ENCODE results near the gene SERPING1. TPM values are rescaled to one million over a fixed set of nuclear protein-coding genes. Genes with fewer than 3 reads are reported as not detected.
"Not testable (repeated sequence)": the region's sequence is repeated elsewhere in the genome, so short reads cannot be mapped to it uniquely, and the experiment has no call there.

The SERPING1 gene
- total RNA-seq, 1 donor from 2014 or later: 62.5 TPM

DNA sequence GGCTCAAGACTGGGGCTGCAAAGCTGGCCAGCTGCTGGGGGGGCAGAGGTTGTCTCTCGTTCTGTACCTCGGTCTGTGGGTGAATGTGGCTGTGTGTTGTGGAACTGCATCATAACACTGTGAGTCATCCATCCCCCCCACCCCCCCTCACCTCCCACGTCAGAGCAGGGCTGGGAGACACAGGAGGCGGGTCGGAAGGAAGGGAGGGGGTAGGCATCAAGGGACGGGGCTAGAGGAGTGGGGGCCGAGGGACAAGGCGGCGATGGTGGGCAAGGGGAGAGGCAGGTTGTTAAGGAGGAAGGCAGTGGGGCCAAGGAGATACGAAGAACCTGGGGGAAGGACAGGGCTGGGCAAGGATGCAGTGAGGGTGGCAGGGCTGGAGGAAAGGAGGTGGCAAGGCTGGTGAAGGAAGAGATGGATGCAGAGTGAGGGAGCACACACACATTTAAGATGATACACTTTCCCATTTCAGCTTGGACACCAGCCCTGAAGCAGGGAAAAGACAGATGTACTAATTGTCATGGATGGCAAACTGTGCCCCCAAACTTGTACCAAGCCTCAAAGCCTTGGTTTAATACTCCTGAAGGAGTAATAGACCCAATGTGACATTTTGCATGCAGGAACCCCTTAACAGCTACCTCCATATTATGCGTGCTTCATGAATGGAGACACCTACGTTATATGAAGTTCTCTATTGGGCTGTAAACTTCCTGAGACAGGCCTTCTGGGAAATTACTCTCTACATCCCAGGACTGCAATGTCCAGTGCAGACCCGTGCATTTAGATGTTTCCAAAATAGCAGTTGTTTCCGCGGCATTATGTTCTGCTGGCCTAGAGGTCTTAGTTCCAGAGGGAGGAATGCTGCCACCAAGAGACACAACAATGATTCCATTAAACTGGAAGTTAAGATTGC, 52.6 kb downstream of the SERPING1 start, which contains the start of gene YPEL4:
Gene YPEL4 (minus strand): TSS at position 87 of the 913 bp plus-strand sequence. CDS start 2,805 bp downstream, outside the sequence.
- peak; percentile 69 for DNase-seq (ENCODE audit: low read depth)
- FAIRE-seq: peak; percentile 45
- Histone ChIP-seq H3K9ac (ENCODE audit: low read length) (peak within 1 kb of the TSS; percentile 61), H3K79me2 (ENCODE audit: insufficient read depth, low read length) (no peaks in the 10 kb centered on the region), H3K36me3 (ENCODE audit: insufficient read depth, low read length) (no peaks in the 10 kb centered on the region), H2AFZ (ENCODE audit: low read depth, low read length) (peak within 1 kb of the TSS; percentile 40), H3K27ac (ENCODE audit: low read depth, low read length) (no peak within 1 kb of the TSS), H4K20me1 (ENCODE audit: insufficient read depth, low read length) (peaks cover 44% of the 10 kb centered on the region), H3K4me2 (ENCODE audit: low read length) (peak within 1 kb of the TSS; percentile 92), H3K4me3 (ENCODE audit: insufficient read depth, low read depth, low read length) (peak within 1 kb of the TSS; percentile 53), H3K9me3 (ENCODE audit: insufficient read depth, low read depth, low read length) (no peaks in the 10 kb centered on the region), H3K27me3 (ENCODE audit: insufficient read depth, low read length) (peaks cover 39% of the 10 kb centered on the region), H3K4me1 (ENCODE audit: insufficient read depth, low read length) (peaks cover 29% of the 10 kb centered on the region)
- Mint-ChIP-seq H3K27me3 (ENCODE audit: low read depth, unreplicated experiment) (no peaks in the 10 kb centered on the region), H3K27ac (ENCODE audit: unreplicated experiment) (peak within 1 kb of the TSS; percentile 95), H3K4me3 (ENCODE audit: unreplicated experiment) (peak within 1 kb of the TSS; percentile 78), H3K9me3 (ENCODE audit: unreplicated experiment) (no peaks in the 10 kb centered on the region), H3K36me3 (ENCODE audit: low read depth, unreplicated experiment) (no peaks in the 10 kb centered on the region), H3K4me1 (ENCODE audit: low read depth, unreplicated experiment) (peaks cover 50% of the 10 kb centered on the region)
- TF ChIP-seq, protein P1, sequence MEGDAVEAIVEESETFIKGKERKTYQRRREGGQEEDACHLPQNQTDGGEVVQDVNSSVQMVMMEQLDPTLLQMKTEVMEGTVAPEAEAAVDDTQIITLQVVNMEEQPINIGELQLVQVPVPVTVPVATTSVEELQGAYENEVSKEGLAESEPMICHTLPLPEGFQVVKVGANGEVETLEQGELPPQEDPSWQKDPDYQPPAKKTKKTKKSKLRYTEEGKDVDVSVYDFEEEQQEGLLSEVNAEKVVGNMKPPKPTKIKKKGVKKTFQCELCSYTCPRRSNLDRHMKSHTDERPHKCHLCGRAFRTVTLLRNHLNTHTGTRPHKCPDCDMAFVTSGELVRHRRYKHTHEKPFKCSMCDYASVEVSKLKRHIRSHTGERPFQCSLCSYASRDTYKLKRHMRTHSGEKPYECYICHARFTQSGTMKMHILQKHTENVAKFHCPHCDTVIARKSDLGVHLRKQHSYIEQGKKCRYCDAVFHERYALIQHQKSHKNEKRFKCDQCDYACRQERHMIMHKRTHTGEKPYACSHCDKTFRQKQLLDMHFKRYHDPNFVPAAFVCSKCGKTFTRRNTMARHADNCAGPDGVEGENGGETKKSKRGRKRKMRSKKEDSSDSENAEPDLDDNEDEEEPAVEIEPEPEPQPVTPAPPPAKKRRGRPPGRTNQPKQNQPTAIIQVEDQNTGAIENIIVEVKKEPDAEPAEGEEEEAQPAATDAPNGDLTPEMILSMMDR (IDR thresholded peaks at IDR 0.05; ENCODE audit: insufficient read depth, low read depth, low read length): no peak
- no peak for TF ChIP-seq EZH2 (IDR thresholded peaks at IDR 0.05; ENCODE audit: insufficient read depth, low read length)

- FAIRE-seq (no peak), DNase-seq (ENCODE audit: low read depth) (no peak)
- Mint-ChIP-seq H3K9me3 (ENCODE audit: unreplicated experiment) (no peaks in the 10 kb centered on the region), H3K36me3 (ENCODE audit: low read depth, unreplicated experiment) (no peaks in the 10 kb centered on the region), H3K4me3 (ENCODE audit: unreplicated experiment) (no peak overlapping the region), H3K27ac (ENCODE audit: unreplicated experiment) (no peak overlapping the region), H3K4me1 (ENCODE audit: low read depth, unreplicated experiment) (peaks cover 49% of the 10 kb centered on the region), H3K27me3 (ENCODE audit: low read depth, unreplicated experiment) (no peaks in the 10 kb centered on the region)
- H2AFZ ChIP-seq (ENCODE audit: low read depth, low read length): no peak overlapping the region
- H3K9me3 ChIP-seq (ENCODE audit: insufficient read depth, low read depth, low read length): no peaks in the 10 kb centered on the region
- H3K36me3 ChIP-seq (ENCODE audit: insufficient read depth, low read length): no peaks in the 10 kb centered on the region
- H3K9ac ChIP-seq (ENCODE audit: low read length): no peak overlapping the region
- H3K79me2 ChIP-seq (ENCODE audit: insufficient read depth, low read length): no peaks in the 10 kb centered on the region
- H3K4me2 ChIP-seq (ENCODE audit: low read length): no peak overlapping the region
- H3K27me3 ChIP-seq (ENCODE audit: insufficient read depth, low read length): peaks cover 34% of the 10 kb centered on the region
- H3K4me3 ChIP-seq (ENCODE audit: insufficient read depth, low read depth, low read length): no peak overlapping the region
- TF ChIP-seq, protein P1 (IDR thresholded peaks at IDR 0.05; ENCODE audit: insufficient read depth, low read depth, low read length): no peak
- H3K4me1 ChIP-seq (ENCODE audit: insufficient read depth, low read length): peaks cover 27% of the 10 kb centered on the region
- H3K27ac ChIP-seq (ENCODE audit: low read depth, low read length): no peak overlapping the region
- peaks cover 38% of the 10 kb centered on the region for H4K20me1 ChIP-seq (ENCODE audit: insufficient read depth, low read length)
These were observed 53.2 kb downstream of the SERPING1 start for GRCh38 chr11:57650739-57651090.

- H3K79me2 ChIP-seq (ENCODE audit: insufficient read depth, low read length): no peaks in the 10 kb centered on the region
- no peaks in the 10 kb centered on the region for H3K9me3 ChIP-seq (ENCODE audit: insufficient read depth, low read depth, low read length)
- H3K36me3 ChIP-seq (ENCODE audit: insufficient read depth, low read length): no peaks in the 10 kb centered on the region
- no peaks in the 10 kb centered on the region for H3K27me3 Mint-ChIP-seq (ENCODE audit: low read depth, unreplicated experiment)
- TF ChIP-seq EZH2 (IDR thresholded peaks at IDR 0.05; ENCODE audit: insufficient read depth, low read length): no peak
- TF ChIP-seq, protein P1 (IDR thresholded peaks at IDR 0.05; ENCODE audit: insufficient read depth, low read depth, low read length): no peak
- no peak overlapping the region for H3K4me2 ChIP-seq (ENCODE audit: low read length)
- H3K36me3 Mint-ChIP-seq (ENCODE audit: low read depth, unreplicated experiment): no peaks in the 10 kb centered on the region
- no peak overlapping the region for H3K4me3 Mint-ChIP-seq (ENCODE audit: unreplicated experiment)
- DNase-seq (ENCODE audit: low read depth): no peak
- no peak overlapping the region for H3K4me3 ChIP-seq (ENCODE audit: insufficient read depth, low read depth, low read length)
- no peak overlapping the region for H3K27ac ChIP-seq (ENCODE audit: low read depth, low read length)
- H2AFZ ChIP-seq (ENCODE audit: low read depth, low read length): no peak overlapping the region
- peaks cover 27% of the 10 kb centered on the region for H3K4me1 ChIP-seq (ENCODE audit: insufficient read depth, low read length)
- H3K27ac Mint-ChIP-seq (ENCODE audit: unreplicated experiment): no peak overlapping the region
- FAIRE-seq: no peak
- peaks cover 28% of the 10 kb centered on the region for H3K27me3 ChIP-seq (ENCODE audit: insufficient read depth, low read length)
- peaks cover 44% of the 10 kb centered on the region for H3K4me1 Mint-ChIP-seq (ENCODE audit: low read depth, unreplicated experiment)
- no peaks in the 10 kb centered on the region for H3K9me3 Mint-ChIP-seq (ENCODE audit: unreplicated experiment)
- peaks cover 31% of the 10 kb centered on the region for H4K20me1 ChIP-seq (ENCODE audit: insufficient read depth, low read length)
- H3K9ac ChIP-seq (ENCODE audit: low read length): no peak overlapping the region
These were observed 53.9 kb downstream of the SERPING1 start for GRCh38 chr11:57651408-57651807.

DNA sequence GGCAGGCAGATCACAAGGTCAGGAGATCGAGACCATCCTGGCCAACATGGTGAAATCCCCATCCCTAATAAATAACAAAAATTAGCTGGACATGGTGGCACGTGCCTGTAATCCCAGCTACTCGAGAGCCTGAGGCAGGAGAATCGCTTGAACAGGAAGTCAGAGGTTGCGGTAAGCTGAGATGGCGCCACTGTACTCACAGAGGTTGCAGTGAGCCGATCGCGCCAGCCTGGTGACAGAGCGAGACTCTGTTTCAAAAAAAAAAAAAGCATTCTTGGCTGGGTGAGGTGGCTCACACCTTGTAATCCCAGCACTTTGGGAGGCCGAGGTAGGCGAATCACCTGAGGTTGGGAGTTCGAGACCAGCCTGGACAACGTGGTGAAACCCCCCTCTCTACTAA, 54.7 kb downstream of the SERPING1 start:
- H4K20me1 ChIP-seq (ENCODE audit: insufficient read depth, low read length): peaks cover 22% of the 10 kb centered on the region
- peaks cover 35% of the 10 kb centered on the region for H3K4me1 Mint-ChIP-seq (ENCODE audit: low read depth, unreplicated experiment)
- H3K27ac ChIP-seq (ENCODE audit: low read depth, low read length); H3K4me2 ChIP-seq (ENCODE audit: low read length); H2AFZ ChIP-seq (ENCODE audit: low read depth, low read length); H3K9me3 Mint-ChIP-seq (ENCODE audit: unreplicated experiment); H3K36me3 ChIP-seq (ENCODE audit: insufficient read depth, low read length); H3K27ac Mint-ChIP-seq (ENCODE audit: unreplicated experiment); H3K4me3 Mint-ChIP-seq (ENCODE audit: unreplicated experiment); H3K9ac ChIP-seq (ENCODE audit: low read length); DNase-seq (ENCODE audit: low read depth); H3K27me3 Mint-ChIP-seq (ENCODE audit: low read depth, unreplicated experiment); H3K79me2 ChIP-seq (ENCODE audit: insufficient read depth, low read length); FAIRE-seq; H3K36me3 Mint-ChIP-seq (ENCODE audit: low read depth, unreplicated experiment); H3K4me3 ChIP-seq (ENCODE audit: insufficient read depth, low read depth, low read length); H3K9me3 ChIP-seq (ENCODE audit: insufficient read depth, low read depth, low read length): not testable (repeated sequence)
- H3K4me1 ChIP-seq (ENCODE audit: insufficient read depth, low read length): peaks cover 25% of the 10 kb centered on the region
- H3K27me3 ChIP-seq (ENCODE audit: insufficient read depth, low read length): peaks cover 20% of the 10 kb centered on the region
